Activated CD4-positive, alpha-beta T cell treated with anti-CD3 and anti-CD28 coated beads, Interleukin-2, Interleukin-4, amounts not matched to agents 100 ng/mL and 50 ng/mL, durations not matched to agents 16 hours and 8 hours (primary cell): ENCODE results near the gene ARV1.
"Not testable (repeated sequence)": the region's sequence is repeated elsewhere in the genome, so short reads cannot be mapped to it uniquely, and the experiment has no call there.

Source experiments
- DNase-seq: peaks from one replicate; pipeline ENCODE4 v3.0.0-alpha.2; 2020; ENCODE audit warnings: low spot score

Gene ARV1

DNA sequence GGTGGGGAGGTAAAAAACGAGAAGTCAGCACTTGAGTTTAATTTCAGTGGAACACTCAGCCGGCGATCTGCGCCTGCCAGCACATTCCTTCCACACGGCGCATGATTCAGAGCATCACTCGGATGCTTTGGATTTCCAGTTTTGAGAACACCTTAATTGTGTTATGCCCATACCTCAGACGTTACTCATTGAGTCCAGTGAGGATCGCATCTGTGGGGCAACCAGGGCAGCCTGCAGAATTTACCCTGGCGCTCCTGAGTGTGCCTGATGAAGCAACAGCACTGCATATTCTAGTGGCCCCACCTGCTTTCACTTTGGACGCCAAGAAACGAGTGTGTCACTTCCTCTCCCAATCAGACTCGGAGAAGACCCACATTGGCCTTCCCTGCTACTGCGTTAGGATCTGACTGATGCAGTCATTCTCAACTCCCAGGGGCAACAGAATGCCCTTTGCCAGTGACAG lies 41.3 kb downstream of the ARV1 start:
- DNase-seq: peak; percentile 7

DNA sequence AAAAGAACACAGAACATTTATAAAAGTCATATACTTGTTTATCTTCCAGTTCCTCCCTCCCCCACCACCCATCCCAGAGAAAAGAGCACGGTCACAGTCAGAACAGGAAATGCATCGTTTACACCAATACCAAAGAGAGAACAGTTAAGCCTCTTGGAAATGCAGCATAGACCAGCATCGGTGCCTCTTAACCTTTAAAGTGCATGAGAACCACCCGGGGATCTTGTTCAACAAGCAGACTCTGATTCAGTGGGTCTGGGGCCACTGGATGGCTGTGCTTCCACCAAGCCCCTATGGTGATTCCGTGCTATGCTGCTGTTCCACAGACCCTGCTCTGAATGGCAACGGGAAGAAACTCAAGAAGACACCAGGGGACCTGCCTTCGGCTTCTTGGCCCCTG lies 41.9 kb downstream of the ARV1 start:
- no peak for DNase-seq

DNA sequence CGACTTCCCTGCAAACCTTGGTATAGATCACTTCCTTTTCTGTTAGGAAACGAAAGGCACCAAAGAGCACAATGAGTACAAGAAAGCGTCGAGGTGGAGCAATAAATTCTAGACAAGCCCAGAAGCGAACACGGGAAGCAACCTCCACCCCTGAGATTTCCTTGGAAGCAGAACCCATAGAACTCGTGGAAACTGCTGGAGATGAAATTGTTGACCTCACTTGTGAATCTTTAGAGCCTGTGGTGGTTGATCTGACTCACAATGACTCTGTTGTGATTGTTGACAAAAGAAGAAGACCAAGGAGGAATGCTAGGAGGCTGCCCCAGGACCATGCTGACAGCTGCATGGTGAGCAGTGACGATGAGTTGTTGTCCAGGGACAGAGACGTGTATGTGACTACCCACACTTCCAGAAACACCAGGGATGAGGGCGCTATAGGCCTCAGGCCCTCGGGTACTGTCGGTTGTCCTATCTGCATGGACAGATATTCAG lies 42.7 kb downstream of the ARV1 start:
- DNase-seq: no peak

DNA sequence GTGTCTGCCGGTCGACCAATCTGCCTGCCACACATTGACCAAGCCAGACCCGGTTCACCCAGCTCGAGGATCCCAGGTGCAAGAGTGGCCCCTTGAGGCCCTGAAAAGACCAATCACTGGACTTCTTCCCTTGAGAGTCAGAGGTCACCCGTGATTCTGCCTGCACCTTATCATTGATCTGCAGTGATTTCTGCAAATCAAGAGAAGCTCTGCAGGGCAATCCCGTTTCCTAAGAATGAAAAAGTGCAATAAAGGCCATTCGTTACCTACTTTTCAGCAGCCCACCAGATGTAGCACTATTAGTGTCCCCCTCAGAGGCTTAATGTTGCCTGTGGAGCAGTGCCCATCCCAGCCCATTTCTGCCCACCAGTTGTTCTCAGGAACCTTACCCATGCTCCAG lies 43.6 kb downstream of the ARV1 start:
- not testable (repeated sequence) for DNase-seq

DNA sequence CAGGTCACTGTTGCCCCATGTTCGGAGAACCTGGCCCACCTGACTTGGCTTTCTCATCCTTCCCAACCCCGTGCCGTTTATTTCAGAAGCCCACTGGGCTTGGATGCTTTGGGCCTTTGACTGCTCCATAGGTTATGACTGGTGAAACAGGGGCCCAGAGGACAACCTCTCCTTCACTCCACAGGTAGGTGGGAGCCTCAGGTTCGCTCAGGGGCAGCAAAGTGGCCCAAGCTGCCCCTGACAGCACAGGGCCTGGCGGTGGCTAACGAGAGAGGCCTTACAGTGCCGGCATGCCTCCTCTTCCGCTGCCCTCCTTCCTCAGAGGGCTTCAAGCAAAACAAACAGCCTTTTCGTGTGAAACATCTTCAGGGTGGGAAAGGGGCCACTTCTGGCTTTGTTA lies 44.3 kb downstream of the ARV1 start:
- no peak for DNase-seq

DNA sequence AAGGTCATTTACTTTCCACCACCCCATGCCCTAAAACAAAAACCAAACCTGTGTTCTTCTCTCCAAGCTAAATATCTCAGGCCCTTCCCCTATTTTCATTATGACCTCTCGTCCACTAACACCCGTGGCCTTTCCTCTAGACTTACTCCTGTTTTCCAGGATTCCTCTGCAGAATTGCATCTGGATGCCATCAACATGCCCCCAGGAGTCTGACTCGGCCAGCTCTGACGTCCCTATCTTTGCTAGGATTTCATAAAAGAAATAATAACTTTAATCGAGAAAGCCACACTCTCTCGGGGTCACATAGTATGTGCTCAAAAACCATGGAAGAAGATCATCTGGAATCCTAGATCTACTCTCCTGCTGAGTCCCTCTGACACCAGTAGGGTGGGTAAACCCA lies 47.7 kb downstream of the ARV1 start:
- no peak for DNase-seq

DNA sequence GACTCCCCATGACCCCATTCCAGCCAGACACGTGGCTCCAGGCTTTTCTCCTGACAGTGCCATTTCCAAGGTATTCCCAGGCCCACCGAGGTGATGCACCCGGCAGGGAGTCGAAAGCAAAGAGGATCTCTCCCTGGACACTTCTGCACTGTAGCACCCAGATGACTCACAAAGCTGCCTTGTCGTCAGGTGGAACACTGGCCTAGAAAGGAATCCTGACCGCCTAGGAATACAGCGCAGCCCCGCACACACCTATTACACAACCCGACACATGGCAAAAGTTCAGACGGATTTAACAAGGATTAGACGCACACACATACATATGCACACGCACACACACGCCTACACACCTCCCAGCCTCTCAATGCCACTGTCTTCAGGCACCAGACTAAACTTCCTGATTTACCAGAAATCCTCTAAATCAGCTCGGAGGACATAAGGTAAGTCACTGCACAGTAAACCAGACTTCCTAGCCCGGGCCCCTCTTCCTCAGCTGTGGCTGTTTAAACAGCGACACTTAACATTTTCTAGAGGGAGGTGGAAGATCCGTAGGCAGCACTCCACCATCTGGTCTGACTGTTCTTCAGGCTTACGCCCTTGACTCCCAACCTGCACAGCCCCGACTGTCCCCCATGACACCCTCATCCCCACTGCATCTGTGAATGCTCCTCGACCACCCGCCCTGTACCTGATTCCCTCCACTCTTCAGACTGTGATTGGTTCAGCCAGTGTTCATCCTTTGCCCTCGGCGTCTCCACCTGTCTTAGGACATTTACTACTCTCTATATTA lies 48.4 kb downstream of the ARV1 start:
- no peak for DNase-seq

DNA sequence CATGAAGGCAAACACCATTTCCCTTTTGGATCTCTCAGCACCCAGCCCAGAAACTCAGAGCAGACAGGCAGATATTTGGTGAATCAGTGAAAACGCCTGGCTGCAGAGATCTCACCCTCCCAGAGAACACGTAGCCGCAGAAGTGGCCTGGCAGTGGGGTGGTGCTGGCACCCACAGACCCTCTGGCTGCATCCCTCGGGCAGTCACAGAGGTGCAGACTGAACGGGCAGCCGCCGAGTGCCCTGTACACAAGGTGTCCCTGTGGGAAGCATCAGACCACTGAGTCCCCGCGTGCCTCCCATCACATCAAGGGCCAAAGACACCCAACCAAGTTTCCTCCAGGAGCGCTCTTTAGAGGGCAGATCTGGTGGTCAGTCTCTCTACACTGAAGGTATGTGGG lies 49.1 kb downstream of the ARV1 start:
- DNase-seq: no peak

DNA sequence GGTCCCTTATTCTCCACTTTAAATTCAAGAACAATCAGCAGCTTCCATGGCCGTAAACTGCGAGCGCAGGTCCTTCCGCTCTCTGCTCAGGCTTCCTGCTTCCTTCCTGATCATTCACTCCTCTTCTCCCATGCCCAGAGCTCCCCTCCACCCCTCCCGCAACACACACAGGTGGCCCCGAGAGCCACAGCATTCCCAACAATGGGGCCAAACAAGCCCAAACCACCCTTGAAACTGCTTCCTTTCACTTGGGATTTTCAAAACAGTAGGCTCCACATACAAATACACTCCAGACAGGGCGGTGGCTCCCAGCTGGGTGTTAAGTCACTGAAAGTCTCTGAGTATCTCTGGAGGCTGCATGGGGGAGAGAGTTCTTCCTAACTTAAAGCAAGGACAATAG lies 49.8 kb downstream of the ARV1 start:
- no peak for DNase-seq

DNA sequence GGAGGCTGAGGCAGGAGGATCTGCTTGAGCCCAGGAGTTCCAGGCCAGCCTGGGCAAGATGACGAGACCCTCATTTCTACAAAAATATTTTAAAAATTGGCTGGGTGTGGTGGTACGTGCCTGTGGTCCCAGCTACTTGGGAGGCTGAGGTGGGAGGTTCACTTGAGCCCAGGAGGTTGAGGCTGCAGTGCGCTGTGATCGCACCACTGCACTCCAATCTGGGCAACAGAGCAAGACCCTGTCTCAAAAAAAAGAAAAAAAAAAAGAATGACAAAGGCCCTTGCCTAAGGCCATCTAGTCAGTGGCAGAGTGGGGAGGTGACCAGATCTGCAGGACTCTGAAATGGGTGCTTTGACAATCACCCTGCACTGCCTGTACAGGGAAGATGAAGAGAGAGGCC lies 50.4 kb downstream of the ARV1 start:
- not testable (repeated sequence) for DNase-seq

DNA sequence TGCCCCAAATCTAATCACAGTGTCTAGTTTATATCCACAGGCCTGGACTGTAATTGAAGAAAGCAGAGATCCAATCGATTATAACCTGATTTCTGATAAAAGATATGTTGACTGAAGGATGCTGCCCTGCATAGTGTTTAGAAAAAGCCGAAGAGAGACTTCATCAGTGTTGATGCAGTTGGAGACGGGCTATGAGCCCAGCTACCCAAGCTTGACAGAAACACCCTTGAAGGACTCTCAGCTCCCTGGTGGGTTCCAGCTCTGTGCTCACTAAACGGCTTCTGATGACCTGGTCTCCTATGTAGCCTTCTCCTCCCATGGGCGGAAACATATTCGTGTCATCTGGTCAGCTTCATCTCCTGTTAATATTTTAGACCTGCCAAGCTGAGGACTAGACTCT lies 50.9 kb downstream of the ARV1 start:
- DNase-seq: no peak

DNA sequence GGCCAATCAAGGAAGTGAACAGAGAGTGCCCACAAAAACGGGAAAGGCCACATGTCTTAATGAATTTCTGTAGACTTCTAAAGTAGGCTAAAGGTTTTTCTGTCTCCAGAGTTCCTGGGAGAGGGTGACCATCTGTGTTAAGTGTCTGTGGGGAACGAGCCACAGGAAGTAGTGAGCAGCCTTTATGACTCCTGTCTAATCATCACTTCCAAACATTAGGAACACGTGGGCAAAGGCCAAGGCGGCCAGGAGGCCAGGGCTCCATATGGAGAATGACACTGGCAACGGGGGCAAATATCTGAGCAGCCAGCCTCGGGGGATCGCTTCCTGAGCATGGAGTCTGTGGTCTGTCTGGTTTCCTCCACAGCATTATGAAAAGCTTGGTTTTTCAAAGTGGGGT lies 54.1 kb downstream of the ARV1 start:
- no peak for DNase-seq

DNA sequence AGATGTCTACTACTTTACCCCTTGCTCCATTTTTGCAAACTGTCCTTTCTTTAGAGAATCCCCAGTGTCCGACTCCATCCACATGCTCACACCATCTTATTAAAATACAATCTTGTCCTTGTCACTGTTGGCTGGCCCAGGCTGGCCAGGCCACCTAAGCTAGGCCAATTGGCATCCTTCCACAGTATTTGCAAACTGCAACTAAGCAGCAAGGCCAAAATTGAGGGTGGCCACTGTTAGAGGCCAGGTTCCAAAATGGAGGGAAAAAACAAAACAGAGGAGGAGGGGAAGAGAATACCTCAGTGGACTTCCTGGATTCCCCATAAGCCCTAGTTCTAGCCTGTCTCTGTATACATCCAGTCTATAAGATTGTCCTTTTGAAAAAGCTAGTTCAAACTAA lies 56.9 kb downstream of the ARV1 start:
- no peak for DNase-seq

DNA sequence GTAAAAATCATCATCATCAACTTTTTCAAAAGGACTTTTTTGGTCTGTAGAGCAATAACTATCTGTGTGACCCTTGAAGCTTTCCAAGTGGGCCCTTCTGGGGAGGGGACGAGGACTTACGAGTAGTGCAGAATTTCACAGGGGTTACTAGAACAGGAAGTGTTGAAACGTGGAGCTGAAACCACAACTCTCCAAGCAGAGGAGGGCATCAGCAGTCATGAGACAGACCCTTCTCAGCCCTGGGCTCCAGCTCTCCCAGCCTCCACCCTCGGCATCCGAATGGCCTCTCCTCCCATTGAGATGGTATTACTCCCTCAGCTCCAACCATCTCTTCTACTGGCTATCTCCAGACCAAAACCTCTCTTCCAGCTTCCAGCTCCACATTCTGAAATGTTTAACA lies 57.5 kb downstream of the ARV1 start:
- no peak for DNase-seq

DNA sequence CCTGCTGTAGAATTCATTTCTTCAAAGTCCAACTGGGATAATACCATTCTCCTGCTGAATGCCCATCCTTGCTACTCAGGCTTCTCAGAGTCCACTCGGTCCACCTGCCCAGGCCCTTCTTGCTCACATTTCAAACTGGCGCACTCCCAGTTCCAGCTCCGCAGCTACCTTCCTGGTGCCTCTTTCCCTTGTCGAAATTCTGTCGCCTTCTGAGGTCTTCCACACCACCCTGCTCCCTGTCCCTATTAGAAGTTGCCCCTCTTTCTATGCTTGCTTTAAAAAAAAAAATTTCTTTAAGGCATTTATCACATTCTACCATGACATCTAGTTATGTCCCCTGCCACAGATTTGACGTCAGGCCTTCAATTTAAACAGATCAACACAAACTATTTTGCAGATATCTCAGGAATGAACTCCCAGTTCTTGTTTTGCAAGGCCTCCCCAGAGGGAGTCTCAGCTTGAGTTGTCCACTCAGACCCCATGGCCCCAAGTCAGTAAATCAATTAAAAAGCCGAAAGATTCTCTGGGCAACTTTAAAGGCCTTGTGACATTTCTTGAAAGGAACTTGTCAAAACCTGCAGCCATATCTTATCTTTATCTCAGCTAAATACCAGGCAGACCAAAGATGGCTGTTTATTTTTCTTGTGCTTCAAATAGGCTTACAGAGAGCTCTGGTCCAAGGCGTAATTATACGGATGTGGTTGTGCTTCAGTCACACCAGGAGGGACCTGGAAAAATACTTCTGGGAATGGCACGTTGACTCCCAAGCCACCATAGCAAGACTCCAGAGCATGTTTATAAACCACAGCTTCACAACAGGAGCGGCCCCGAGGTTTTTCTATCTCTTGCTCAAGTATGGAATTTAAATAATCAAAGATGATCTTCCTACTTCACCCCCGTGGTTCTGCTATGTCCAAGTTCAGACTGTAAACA lies 59.0 kb downstream of the ARV1 start:
- DNase-seq: no peak

DNA sequence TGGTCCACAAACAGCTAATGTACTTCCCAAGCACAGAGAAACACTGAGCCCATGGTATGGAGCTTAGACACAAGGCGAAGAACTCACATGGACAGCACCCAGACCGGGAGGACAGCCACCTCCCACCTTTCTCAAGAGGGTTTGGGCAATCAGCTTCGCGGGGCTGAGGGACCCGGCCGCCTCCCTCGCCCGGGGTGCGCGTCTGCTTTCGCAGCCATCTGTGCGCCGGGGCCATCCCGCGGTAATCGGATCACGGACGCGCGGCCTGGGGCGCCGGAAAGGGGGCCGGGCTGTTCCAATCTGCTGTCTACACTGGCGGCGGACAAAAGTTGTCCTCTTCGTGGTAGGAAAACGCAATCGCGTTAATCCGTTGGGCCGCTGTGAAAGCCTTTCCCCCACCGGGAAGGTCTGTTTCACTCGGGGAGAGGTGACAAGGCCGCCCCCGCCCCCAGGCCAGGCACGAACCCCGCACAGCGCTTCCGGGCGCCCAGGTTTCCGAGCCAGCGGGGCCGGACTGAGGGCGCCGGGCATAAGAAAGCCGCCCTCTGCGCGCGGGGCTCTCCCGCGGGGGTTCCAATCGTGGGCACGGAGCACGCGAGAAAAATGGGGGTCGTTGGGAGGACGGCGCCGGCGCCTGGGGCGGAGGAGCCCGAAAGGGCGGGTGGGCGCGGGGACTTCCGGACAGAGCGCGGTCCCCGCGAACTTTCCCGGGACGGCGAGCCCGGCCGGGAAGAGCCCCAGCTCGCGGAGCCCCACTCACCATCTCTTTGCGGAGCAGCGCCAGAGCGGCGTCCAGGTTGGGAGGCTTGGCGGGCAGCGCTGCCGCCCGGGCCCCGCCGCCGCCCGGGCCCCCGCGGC lies 60.5 kb downstream of the ARV1 start:
- peak; percentile 25 for DNase-seq

DNA sequence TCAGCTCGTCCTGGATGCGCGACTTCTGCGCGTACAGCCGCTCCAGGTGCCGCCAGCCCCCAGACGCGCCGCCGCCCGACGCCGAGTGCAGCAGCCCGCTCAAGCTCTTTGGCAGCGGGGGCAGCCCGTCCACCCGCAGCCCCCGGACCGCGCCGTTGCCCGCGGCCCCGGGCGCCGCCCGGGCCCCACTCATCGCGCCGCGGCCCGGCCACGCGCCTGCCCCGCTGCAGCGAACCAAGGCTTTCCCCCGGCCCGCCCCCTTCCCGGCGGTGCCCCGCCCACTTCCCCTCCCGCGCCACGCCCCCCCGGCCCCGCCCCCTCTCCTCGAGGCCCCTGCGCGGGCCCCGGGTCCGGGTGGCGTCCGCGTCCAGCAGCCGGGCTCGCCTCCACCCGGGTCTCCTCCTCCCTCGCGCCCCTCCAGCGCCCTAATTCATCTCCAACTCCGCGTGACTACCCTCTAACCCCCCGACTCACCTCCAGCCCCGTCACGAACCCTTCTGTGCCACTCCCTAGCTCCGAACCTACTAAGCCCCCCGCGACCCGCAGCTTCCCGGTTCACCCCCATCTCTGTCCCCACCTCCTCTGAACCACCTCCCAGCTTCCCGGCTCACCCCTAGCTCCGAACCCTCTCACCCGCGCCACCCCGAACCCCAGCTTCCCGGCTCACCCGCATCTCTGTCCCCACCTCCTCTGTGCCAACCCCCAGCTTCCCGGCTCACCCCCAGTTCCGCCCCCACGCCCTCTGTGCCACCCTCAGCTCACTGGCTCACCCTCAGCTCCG lies 61.3 kb downstream of the ARV1 start, which contains the start of gene FAM89A:
Gene FAM89A, minus strand, starts transcription at position 236 of the 781 bp plus-strand sequence. Its CDS starts 43 bp downstream, at position 193.
- DNase-seq: peak; percentile 71

DNA sequence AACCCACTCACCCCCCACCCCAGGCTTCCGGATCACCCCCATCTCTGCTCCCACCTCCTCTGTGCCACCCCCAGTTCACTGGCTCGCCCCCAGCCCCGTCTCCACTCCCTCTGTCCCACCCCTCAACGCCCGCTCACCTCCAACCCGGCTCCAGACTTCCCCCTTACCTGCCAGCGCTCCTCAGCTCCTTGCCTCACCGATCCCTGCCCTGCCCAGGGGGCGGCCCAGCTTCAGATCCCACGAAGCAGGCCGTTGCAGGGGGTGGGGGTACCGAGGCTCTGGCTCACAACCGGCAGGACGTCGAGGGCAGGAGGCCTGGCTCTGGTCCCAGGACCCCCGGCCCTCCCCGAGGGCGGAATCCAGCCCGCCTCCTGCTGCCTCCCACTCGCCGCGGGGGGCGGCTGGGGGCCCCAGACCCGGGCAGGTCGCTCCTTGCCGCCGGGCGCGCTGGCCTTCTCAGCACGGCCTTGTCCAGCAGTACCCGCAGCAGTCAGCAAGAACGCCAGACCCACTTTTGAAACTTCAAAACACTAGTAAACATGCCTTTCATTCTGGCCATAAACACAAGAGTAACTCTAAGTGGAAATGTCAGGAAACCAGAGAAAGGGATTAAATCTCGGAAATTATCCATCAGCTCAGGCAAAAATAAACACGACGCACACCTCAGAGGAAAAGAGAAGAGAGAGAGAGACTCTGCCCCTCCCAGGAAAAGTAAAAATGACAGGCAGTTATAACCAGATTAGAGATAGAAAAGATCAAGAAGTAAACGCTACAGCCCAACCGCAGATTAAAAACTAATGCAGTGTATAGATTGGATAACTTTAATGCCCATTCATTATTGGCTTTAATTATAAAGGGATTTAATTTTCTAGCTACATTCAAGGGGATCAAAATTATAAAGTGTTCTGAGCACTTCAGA lies 62.2 kb downstream of the ARV1 start:
- DNase-seq: no peak

DNA sequence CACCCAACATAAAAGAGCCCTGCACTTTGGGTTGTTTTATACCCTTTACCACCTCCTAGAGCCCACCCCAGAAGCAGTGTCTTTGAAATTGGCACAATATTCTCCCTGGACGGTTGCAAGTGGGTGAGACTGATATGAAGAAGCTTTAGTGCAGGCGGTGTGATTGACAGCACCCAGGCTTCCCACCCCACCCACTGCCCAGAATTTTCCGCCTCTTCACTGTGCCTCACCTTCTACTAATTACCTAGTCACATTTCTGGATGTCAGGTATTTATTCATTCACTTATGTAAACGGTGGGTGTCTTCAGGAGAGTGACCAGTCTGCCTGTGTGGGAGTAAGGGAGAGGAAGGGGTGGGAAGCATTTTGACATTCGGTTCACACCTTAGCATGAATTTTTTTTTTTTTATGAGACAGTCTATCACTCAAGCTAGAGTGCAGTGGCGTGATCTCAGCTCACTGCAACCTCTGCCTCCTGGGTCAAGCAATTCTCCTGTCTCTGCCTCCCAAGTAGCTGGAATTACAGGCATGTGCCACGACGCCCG lies 62.9 kb downstream of the ARV1 start:
- no peak for DNase-seq

DNA sequence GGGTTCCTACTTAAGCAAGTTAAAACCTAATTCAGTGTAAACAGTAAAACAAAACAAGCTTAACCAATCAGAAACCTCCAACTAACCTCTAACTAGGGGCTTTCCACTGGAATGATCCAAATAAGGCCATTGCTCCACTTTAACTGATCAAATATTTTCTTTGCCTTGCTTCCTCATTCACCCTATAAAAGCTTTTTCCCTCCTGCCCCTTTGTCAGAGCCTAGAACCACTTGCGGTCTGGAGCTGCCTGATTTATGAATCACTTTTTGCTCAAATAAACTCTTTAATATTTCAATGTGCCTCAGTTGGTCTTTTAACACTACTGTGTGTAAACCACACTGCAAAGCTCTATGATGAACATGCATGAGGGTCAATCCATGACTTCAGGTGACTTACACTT lies 65.7 kb downstream of the ARV1 start:
- DNase-seq: no peak
